Vagina (tissue), 2 donors: ENCODE measurements around the gene LIMA1.

Experiments
- POLR2A ChIP-seq, 2 donors: fragments of 450-650 bp; IDR thresholded peaks; one replicate each; pipeline ENCODE4 v1.6.1; 2017; ENCODE audit warnings: antibody characterized with exemption in 2 of 2, mild to moderate bottlenecking in 2 of 2, moderate library complexity in 2 of 2
- POLR2AphosphoS5 ChIP-seq, 2 donors: sonication (generic); formaldehyde crosslinking; IDR thresholded peaks; one replicate each; pipeline ENCODE4 v1.9.0; 2017; ENCODE audit warnings: antibody characterized with exemption in 2 of 2, mild to moderate bottlenecking in 2 of 2, low read depth in 1 of 2; ENCODE audit not compliant: insufficient read depth in 1 of 2
- TF ChIP-seq, protein P1 (sequence below), 3 experiments: fragments of 450-650 bp in 2 of 3; fragments of 200-600 bp in 1 of 3; sonication (generic) in 1 of 3; IDR thresholded peaks; one replicate each; pipeline ENCODE4 v1.5.1; 2017 to 2019; ENCODE audit warnings: antibody characterized with exemption in 3 of 3, mild to moderate bottlenecking in 2 of 3, moderate library complexity in 2 of 3

DNA sequence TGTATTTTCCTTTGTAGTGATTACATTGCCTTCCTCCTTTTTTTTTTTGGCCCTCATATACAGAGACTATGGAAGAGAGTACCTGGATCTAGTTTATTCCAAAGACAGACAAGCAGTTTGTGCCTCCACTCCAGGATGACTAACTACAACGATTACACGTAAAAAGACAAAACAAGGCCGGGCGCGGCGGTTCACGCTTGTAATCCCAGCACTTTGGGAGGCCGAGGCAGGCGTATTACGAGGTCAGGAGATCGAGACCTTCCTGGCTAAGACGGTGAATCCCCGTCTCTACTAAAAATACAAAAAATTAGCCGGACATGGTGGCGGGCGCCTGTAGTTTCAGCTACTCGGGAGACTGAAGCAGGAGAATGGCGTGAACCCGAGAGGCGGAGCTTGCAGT is 118.4 kb downstream of the LIMA1 start:
- TF ChIP-seq, protein P1, sequence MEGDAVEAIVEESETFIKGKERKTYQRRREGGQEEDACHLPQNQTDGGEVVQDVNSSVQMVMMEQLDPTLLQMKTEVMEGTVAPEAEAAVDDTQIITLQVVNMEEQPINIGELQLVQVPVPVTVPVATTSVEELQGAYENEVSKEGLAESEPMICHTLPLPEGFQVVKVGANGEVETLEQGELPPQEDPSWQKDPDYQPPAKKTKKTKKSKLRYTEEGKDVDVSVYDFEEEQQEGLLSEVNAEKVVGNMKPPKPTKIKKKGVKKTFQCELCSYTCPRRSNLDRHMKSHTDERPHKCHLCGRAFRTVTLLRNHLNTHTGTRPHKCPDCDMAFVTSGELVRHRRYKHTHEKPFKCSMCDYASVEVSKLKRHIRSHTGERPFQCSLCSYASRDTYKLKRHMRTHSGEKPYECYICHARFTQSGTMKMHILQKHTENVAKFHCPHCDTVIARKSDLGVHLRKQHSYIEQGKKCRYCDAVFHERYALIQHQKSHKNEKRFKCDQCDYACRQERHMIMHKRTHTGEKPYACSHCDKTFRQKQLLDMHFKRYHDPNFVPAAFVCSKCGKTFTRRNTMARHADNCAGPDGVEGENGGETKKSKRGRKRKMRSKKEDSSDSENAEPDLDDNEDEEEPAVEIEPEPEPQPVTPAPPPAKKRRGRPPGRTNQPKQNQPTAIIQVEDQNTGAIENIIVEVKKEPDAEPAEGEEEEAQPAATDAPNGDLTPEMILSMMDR (IDR thresholded peaks at IDR 0.05), result no peak
- no peak for TF ChIP-seq POLR2A (IDR thresholded peaks at IDR 0.05)
- no peak for TF ChIP-seq POLR2AphosphoS5 (IDR thresholded peaks at IDR 0.05; ENCODE audit: insufficient read depth in 1 of 2, low read depth in 1 of 2)
